ENCODE results near the gene SLC47A1. TPM values are rescaled to one million over a fixed set of nuclear protein-coding genes. Genes with fewer than 3 reads are reported as not detected.

Gene SLC47A1
- total and polyA plus RNA-seq, 8 donors = 0.25 to 1.3 (median 0.81) TPM; not detected in 2

DNA sequence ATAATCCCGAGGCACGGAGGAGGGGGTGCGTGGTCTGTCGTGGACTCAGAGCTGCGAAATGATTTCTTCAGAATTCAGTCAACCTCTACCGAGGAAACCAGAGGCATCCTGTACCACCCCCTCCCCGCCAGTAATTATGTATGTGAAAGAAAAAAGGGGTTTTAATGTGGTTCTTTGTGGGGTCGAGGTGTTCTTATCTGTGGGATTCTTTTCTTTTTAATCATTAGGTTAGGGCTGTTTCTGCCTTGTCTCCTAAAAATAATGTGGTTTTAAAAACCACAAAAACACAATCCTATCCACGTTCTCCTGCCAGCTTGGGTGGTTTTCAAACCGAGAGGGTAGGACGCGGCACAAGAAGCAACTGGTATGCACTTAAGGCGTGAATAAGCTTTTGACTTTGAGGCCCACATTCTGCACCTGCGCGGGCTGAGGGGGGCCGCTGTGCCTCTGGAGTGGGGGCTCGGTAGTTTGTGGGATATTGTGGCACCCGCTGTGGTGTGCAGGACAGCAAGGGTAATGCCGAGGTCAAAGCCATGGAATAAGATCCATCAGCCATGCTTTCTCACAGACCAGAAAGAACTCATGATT, 1.0 kb downstream of the SLC47A1 start:
- TF ChIP-seq POLR2A (IDR thresholded peaks at IDR 0.05) (no peak), EP300 (IDR thresholded peaks at IDR 0.05) (no peak), POLR2AphosphoS5 (IDR thresholded peaks at IDR 0.05) (no peak)
- TF ChIP-seq, protein P1, sequence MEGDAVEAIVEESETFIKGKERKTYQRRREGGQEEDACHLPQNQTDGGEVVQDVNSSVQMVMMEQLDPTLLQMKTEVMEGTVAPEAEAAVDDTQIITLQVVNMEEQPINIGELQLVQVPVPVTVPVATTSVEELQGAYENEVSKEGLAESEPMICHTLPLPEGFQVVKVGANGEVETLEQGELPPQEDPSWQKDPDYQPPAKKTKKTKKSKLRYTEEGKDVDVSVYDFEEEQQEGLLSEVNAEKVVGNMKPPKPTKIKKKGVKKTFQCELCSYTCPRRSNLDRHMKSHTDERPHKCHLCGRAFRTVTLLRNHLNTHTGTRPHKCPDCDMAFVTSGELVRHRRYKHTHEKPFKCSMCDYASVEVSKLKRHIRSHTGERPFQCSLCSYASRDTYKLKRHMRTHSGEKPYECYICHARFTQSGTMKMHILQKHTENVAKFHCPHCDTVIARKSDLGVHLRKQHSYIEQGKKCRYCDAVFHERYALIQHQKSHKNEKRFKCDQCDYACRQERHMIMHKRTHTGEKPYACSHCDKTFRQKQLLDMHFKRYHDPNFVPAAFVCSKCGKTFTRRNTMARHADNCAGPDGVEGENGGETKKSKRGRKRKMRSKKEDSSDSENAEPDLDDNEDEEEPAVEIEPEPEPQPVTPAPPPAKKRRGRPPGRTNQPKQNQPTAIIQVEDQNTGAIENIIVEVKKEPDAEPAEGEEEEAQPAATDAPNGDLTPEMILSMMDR (IDR thresholded peaks at IDR 0.05) = no peak
- WGBS, 5 donors = 44 to 52% (median 48%) methylated on average over 19 of the region's 19 CpGs
- DNase-seq = no peak
- Histone ChIP-seq H3K9me3 (no peaks in the 10 kb centered on the region), H3K4me1 (peaks cover 17 to 25% (median 20%) of the 10 kb centered on the region in 4 donors), H3K4me3 (peak overlapping the region; percentile 49 to 71 (median 59)), H3K36me3 (no peaks in the 10 kb centered on the region), H3K27me3 (peaks cover 0 to 39% (median 24%) of the 10 kb centered on the region in 3 donors), H3K27ac (no peak overlapping the region)
- intact Hi-C loops (cut with DNase I; ENCODE audit: low total_unique reads) = no loop called here

DNA sequence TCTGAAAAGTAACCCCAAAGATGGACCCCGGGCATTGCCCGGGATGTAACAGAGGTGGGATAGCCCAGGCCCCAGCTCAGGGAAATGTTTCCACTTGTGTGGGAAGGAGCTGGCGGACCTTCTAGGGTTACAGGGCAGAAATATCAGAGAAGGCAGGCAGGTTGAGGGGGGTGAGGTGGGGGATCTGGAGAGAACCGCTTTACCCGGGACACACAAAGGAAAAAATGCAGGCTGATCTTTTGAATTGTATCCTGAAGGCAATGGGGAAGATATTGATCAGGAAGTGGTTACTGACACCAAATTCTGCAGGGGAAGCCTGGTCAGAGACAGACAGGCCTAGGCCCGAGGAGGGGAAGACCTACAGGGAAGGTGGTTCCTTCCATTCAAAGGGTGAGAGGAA, 3.5 kb downstream of the SLC47A1 start:
- peaks cover 17 to 25% (median 20%) of the 10 kb centered on the region in 4 donors for H3K4me1 ChIP-seq
- 79 to 93% (median 88%) methylated on average over 6 of the region's 6 CpGs for WGBS, 5 donors

DNA sequence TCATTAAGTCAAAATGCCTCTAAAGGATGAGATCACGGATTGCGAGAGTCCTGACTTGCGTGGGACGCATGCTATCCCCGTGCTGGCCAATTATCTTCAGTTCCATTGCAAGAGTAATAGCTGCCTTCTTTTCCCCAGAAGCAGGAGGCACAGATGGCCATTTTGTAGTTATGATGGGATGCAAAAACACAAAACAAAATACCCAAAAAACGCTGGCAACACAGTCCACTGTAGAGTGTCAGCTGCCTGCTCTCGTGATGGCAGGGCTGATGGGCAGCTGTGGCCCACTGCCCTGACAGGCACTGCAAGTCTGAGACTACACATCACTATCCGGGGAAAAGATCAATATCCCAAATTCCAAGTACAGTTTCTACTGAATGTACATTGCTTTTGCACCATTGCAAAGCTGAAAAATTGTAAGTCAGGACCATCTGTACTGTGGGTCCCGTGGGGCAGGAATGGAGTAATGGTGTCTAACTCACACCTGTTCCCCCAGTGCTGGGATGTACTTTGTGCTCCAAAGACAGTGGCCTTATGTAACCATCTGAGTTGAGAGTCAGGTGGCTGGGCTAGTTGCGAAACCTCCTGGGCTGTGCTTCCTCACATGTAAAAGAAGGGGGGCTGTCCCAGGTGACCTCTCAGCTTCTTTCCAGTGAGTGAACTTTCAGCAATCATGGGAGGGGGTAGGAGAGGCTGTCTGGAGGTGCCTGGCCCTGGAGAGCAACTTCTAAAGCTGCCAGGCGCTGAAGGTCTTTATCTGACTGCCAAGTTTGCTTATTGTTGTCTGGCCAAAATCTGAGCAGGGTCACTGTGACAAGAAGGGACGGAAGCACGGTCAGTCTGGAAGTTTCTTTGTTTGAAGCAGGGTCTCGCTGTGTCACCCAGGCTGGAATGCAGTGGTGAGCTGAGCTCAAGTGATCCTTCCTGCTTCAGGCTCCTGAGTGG, 4.7 kb downstream of the SLC47A1 start:
- Histone ChIP-seq H3K27ac (no peak overlapping the region), H3K27me3 (peaks cover 0 to 23% (median 18%) of the 10 kb centered on the region in 3 donors), H3K36me3 (no peaks in the 10 kb centered on the region), H3K4me1 (peaks cover 14 to 21% (median 16%) of the 10 kb centered on the region in 4 donors), H3K9me3 (no peaks in the 10 kb centered on the region), H3K4me3 (no peak overlapping the region)
- 63 to 77% (median 68%) methylated on average over 14 of the region's 14 CpGs for WGBS, 5 donors
- DNase-seq = no peak
- no peak for TF ChIP-seq POLR2A (IDR thresholded peaks at IDR 0.05)
- no peak for TF ChIP-seq POLR2AphosphoS5 (IDR thresholded peaks at IDR 0.05)
- no peak for TF ChIP-seq EP300 (IDR thresholded peaks at IDR 0.05)
- TF ChIP-seq, protein P1 (IDR thresholded peaks at IDR 0.05) = no peak
- intact Hi-C loops (cut with DNase I; ENCODE audit: low total_unique reads) = no loop called here

More for the DNA sequence above, 3.5 kb downstream of the SLC47A1 start:
- TF ChIP-seq, protein P1 (IDR thresholded peaks at IDR 0.05) = no peak
- TF ChIP-seq EP300 (IDR thresholded peaks at IDR 0.05) (no peak), POLR2A (IDR thresholded peaks at IDR 0.05) (no peak)
- peaks cover 0 to 34% (median 24%) of the 10 kb centered on the region in 3 donors for H3K27me3 ChIP-seq
- H3K4me3 ChIP-seq = no peak overlapping the region
- no peaks in the 10 kb centered on the region for H3K9me3 ChIP-seq
- intact Hi-C loops (cut with DNase I; ENCODE audit: low total_unique reads) = no loop called here
- H3K27ac ChIP-seq = no peak overlapping the region
- DNase-seq = no peak
- no peaks in the 10 kb centered on the region for H3K36me3 ChIP-seq

DNA sequence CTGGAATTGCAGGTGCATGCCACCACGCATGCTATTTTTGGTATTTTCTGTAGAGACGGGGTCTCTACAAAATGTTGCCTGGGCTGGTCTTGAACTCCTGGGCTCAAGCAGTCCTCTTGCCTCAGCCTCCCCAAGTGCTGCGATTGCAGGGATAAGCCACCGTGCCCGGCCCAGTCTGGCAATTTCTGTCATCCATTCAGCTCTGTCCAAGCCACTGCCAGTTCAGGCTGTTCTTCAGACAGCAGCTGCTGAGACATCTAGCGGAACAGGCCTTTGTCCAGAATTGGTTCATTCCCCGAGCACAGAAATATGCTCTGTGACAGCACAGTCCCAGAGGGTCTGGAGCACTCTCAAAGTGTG, 5.4 kb downstream of the SLC47A1 start:
- no peak overlapping the region for H3K4me3 ChIP-seq
- DNase-seq = no peak
- H3K4me1 ChIP-seq = peaks cover 7 to 14% (median 10%) of the 10 kb centered on the region in 4 donors
- 75 to 83% (median 77%) methylated on average over 7 of the region's 7 CpGs for WGBS, 5 donors
- no peaks in the 10 kb centered on the region for H3K9me3 ChIP-seq
- H3K27me3 ChIP-seq = peaks cover 0 to 16% (median 12%) of the 10 kb centered on the region in 3 donors
- no peaks in the 10 kb centered on the region for H3K36me3 ChIP-seq
- TF ChIP-seq, protein P1 (IDR thresholded peaks at IDR 0.05) = no peak
- TF ChIP-seq POLR2A (IDR thresholded peaks at IDR 0.05) = no peak
- TF ChIP-seq POLR2AphosphoS5 (IDR thresholded peaks at IDR 0.05) = no peak
- TF ChIP-seq EP300 (IDR thresholded peaks at IDR 0.05) = no peak
- intact Hi-C loops (cut with DNase I; ENCODE audit: low total_unique reads) = no loop called here
- H3K27ac ChIP-seq = no peak overlapping the region

Measured in stomach (tissue), 9 donors.